Ammon's horn (tissue), 1 donor: ENCODE data around the gene CDH4.
A peak's percentile ranks its signal among the peaks of the same experiment; 100 is the strongest.

Experiments used
- DNase-seq: peaks from one replicate; pipeline ENCODE4 v3.0.0-alpha.2; 2016; ENCODE audit warnings: low spot score

The CDH4 gene

DNA sequence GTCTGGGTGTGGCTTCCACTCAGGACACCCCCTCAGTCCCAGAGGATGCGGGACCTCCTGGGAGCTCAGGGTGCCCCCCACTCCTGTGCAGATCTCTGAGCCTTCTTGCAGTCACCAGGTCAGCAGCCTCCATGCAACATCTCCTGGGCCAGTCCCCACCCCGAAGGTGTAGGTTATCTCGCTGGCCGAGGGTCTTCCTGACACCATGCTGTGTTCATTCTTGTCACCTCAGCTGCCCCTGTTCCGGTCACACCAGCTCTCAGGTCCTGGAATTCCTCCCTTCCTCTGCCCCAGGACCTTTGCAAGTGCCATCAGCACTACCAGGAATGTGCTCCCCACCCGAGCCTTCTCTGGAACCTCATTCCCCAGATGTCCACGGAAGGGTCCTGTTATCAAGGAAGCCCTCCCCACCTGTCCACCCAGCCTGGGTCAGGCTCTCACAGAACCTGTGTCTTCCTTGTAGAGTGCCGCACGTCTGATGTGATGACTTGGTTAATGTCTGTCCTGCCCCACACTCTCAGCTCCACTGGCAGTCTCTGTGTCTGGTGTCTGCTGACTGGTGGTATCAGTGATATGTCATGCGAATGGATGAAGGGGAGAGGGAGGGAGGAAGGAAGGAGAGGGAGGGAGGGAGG is 484.1 kb downstream of the CDH4 start:
- no peak for DNase-seq

DNA sequence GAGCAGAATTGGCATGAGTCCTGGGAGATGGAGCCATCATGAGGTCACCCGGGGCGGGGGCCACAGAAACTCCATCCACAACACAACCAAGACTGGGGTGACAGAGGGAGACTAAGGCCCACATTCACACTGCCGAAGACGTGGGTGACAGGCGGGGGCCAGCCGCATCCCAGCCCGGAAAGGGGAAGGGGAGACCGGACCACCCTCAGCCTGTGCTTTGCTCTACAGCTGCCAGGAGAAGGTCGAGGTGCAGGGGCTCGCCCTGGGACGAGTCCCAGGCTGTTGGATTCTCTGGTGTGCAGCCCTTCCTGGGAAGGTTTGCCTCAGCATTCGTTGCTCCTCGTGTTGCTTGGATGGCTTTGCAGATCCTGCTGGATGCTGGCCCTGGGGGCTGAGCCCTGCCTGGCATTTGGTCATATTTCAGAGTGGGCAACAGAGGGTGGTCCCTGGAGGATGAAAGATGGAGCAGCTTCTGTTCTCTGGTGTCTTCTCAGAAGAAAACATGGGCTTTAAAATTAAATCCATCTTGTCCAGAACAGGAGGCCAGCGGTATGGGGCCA is 484.8 kb downstream of the CDH4 start:
- DNase-seq, result no peak

DNA sequence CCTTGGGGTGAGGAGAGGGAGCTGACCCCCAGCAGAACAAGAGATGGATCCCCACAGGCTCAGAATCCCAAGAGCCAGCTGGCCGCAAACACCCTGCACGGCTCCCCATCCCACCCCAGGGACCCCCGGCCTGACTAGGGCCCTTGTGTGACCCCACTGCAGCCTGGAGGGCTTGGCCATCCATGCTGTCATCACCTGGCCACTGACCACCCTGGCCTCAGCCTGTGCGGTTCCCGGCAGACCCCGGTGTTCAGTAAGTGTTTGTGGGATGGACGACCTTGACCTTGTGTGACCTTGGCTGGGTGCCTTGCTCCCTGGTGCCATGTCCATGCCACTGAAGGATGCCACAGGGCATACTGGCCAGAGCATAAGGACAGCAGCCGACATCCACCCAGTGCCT is 485.3 kb downstream of the CDH4 start:
- DNase-seq, result no peak

DNA sequence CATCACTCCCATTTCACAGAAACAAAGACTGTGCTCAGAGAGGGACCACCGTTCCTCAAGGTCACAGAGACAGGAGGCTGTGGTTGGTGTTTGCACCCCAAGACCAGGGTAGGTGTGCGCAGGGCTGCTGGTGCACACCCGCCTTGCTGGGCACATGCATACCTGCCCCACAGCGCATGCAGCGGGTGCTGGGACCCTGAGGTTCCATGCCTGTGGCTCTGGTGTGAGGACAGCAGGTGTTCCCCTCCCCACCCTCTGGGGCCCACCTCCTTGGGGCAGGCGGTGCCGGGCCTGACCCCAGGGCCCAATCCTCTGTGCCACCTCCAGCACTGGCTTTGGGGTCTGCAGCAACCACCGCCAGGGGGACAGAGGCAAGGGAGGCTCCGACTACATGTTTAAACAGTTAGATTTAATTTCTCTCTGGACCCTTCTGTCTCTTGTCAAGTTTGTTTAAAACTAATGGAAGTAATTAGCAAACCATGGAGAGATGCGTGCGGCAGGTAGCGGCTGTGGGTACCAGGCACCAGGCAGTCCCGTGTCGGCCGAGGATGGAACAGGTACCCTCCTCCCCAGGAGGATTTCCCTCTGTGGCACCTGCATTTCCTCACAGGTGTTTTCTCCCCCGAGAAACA is 485.9 kb downstream of the CDH4 start:
- no peak for DNase-seq

DNA sequence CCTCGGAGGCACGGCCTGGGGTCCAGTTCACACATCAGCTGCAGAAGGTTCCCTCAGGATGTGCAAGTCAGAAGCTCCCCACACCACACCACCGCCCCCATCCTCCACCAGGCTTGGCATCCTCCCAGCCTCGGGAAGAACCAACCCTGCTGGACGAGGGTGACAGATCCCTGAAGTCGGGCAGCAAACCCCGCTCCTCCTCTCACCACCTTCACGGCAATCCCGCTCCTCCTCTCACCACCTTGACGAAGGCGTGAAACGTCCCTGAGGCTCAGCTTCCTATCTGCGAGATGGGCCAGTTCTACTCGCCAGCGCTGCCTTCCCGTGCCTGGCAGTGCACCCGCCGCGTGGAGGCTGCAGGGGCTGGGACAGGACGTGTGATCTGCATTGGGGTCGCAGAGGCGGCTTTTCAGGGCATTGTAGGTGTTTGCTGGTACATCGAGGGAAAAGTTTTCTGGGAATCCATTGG is 486.6 kb downstream of the CDH4 start:
- no peak for DNase-seq

DNA sequence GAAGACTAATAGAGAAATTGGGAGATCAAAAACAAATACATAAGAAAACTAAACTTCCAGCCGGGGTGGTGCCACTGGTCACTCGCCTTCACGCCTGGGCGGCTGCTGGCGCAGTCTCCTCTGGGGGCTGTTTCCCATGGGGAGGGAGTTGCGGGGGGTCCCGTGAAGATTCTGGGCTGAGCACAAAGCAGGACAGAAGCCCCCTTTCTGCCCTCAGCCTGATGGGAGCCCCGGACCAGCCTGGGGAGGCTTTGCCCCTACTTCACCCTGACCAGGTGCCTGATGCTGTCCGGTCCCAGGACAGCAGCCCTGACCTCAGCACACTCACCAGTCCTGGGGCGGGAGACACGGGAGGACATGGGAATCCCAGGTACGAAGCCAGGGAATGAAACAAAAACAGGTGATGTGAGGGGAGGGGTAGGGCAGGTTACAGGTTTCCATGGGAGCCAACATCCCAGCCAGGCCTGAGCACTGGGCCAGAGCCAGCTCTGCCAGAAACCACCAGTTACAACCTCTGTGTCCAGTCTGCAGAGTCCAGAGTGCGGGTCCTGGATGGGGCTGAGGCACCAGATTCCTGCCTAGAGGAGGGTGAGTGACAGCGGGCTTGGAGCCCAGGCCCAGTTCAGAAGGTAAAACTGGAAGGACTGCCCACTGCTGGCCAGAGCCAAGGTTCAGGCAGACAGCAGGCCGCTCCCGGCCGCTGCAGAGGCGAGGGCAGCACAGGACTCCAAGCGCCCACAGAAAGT is 487.2 kb downstream of the CDH4 start:
- DNase-seq, result no peak

- no peak for DNase-seq
These were observed 487.7 kb downstream of the CDH4 start for GRCh38 chr20:61739832-61740118.

DNA sequence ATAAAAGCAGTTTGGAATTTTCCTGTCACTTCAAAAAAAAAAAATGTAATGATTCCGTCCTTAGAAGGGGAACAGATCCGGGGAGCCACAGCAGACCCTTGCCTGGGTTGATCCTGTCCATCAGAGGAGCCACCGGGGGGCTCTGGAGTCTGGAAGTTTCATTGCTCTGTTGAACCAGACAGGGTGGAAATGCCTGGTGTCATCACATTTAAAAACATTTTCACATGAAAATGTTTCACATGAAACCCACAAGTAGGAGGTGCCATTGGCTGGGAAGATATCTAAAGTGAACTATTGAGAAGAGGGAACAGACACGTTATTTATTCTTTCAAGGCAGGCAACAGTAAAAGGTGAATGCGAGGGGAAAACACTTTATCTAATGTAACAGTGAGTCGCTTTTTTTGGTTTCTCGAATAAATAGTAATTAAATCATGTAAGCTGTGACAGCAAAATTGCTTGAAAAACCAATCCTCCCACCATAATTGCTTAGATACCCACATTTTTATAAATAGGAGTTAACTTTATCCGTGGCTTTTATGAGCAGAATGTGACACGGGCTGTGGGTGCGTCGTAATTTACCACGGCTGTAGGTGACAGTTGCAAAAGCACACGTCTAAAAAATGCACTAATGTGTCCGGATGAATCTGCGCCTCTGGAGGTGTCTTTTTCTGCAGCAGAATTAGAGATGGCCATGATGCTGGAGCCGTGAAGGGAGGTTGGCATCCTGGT is 490.2 kb downstream of the CDH4 start:
- DNase-seq, result peak; percentile 35

- DNase-seq, result no peak
These were observed 491.5 kb downstream of the CDH4 start for GRCh38 chr20:61743606-61744005.

DNA sequence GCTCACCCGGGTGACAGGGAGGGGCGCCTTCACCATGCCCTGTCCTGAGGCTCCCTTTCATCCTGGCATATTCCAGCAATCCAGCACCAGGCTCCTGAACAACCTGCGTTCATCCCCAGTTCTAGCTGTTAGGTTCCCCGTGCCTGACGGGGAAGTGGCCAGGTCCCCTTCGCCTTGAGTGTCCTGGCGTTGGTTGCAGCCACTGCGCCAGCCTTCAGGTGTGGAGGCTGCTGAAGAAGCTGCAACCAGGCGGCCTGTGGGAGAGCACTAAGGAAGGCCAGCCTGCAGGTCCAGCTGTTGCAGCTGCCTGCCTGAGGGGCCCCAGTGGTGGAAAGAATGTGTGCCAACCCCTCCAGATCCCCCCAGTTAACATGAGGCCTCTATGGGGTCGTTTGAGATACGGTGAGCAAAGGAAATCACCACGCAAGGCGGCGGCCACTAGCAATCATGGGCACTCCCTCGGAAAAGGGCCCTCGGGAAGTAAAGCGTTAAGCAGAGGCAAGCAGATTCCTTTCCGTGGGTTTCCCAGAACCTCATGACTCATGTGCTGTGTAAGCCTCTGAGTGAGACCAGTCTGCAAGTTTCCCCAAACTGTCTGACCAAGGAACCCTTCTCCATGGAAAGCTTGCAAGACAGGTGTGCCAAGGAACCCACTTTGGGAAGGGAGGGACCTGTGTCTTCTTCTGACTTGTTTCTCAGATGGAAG is 492.8 kb downstream of the CDH4 start:
- no peak for DNase-seq

DNA sequence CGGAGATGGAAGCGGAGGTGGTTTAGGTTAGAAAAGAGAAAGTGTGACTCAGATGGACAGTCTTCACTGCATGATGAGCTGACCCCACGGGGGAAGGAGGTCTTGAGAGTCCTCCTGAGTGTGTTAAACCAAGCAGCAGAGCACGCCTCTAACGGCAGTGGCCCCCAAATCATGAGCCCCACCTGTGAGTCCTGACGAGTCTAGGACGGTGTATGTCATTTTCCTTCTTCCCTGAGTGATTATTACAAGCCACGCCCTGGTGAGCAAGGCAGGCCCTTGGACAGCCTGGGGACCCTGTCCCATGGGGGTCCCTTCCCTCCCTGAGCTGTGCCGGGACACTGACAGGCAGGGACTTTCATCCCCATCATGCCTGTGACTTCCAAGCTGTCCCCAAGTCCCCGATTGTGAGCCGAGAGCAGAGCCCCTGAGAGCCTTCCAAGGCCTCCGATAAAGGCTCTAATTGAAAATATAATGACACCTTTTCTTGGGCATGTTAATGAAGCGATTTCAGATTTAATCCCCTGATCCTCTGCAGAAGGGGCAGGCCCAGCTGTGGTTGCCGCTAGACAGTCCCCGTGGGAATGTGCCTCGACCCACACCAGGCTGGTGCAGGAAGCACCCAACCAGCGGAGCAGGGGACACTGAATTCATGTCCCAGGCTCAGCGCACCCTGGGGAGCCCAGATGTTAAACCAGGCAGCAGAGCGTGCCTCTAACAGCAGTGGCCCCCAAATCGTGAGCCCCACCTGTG is 493.5 kb downstream of the CDH4 start:
- DNase-seq, result no peak

DNA sequence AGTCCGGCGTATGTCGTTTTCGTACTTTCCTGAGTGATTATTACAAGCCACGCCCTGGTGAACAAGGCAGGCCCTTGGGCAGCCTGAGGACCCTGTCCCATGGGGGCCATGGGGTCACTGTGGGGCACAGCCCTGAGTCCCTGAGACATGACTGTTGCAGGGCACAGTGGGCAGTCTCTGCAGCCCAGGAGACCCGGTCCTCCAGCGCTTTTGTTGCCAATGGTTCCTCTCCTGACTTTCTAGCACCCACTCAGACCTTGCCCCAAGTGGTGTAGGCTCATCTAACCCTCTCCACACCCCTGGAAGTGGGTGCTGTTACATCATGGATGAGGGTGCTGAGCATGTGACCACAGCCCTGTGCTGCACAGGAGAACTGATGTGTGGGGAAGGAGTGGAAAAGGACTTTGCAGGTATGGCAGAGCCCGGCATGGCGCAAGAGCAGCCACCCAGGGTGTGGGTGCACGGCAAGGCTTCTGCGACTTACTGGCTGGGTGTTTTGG is 494.1 kb downstream of the CDH4 start:
- no peak for DNase-seq

DNA sequence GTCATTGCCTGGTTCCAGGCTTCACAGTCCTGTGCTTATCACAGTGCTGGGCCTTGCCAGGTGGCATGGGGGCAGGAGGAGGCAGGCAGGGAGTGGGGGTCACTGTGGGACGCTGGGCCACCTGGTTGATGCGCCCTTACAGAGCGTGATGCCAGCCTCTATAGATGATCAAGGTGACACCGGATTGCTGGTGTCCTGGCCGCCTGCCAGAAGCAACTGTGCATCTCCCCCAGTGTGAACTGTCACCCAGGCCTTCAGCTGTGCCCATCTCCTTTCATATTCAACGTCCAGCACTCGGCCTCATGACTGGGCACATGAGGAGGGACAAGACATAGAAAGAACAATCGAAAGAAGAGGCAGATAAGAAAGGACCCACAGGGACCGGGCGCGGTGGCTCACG is 494.7 kb downstream of the CDH4 start:
- DNase-seq, result no peak

DNA sequence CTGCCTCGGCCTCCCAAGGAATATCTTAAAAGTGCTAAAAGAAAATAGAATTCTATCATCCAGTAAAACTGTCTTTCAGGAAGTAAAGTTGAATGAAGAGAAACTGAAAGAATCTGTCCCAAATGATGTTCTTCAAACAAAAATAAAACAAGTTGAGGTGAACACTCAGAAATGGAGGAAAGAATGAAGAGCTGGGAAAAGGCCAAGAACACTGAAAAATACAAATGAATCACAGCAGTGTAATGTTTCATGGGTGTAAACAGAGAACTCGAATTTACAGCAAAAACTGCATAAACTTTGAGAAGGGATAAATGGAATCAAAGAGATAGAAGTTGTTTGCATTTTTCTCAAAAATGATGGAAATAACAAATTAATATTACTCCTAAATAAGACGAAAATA is 496.3 kb downstream of the CDH4 start:
- no peak for DNase-seq

- DNase-seq, result no peak
These were observed 497.5 kb downstream of the CDH4 start for GRCh38 chr20:61749406-61750075.

DNA sequence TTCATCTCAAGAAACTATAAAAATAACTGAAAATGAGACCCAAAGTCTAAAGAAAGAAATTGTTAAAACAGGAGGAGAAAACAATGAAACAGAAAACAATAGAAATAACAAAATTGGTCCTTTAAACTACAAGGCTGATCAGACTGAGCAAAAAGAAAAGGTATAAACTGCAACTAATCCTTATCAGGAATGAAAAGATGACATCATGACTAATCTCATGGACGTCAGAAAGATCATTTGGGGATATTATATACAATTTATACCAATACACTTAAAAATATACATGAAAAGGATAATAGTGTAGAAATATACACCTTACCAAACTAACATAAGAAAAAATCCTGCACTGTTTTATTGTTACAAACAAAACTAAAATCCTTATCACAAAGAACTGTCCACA is 498.0 kb downstream of the CDH4 start:
- DNase-seq, result no peak

DNA sequence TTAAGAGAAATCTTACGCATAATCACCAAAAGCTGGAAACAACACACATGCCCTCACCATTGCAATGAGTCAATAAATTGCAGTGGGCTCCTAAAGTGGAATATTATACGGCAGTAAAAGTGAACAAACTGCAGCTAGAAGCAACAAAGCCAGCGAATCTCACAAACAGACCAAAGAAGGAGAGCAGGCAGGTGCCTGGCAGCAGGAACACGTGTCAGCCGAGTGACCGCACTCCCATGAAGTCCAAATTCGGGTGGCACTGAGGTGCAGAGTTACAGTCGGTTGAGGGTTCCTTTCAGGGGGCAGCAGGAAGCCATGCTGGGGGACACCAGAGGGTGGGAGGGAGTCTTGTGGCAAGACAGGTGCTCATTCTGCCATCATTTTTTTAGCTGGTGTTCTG is 500.5 kb downstream of the CDH4 start:
- DNase-seq, result no peak

GRCh38 chr20:61753316-61753942 is 501.4 kb downstream of the CDH4 start:
- DNase-seq, result peak; percentile 41

GRCh38 chr20:61753987-61754956 is 502.2 kb downstream of the CDH4 start:
- DNase-seq, result no peak
